ENCODE measurements around the gene IRX2. TPM values are rescaled to one million over a fixed set of nuclear protein-coding genes. Genes with fewer than 3 reads are reported as not detected.
A peak's percentile ranks its signal among the peaks of the same experiment; 100 is the strongest.

The IRX2 gene
- total RNA-seq (2012; rRNA removed): 0.36 and 0.56 TPM in 2 replicates
- 0.97 and 1.1 TPM in 2 replicates for polyA plus RNA-seq (2012; rRNA removed)
- polyA plus RNA-seq (2012; cell fraction: cytosol; rRNA removed): 1.3 and 1.4 TPM in 2 replicates
- 2.4 and 4.9 TPM in 2 replicates for polyA plus RNA-seq (2012; cell fraction: nucleus; rRNA removed; ENCODE audit: low replicate concordance)
- Bru-seq, nascent RNA: percentile 20 among the genes with signal in this experiment
- percentile 19 among the genes with signal in this experiment for BruChase-seq, experiment 1, labeled RNA remaining after a 6-hour chase
- percentile 26 among the genes with signal in this experiment for BruChase-seq, experiment 2, labeled RNA remaining after a 2-hour chase
- long read RNA-seq, partial matches to known transcripts: 0 of 1 reads
- long read RNA-seq, other reads (novel, unspliced or antisense): 1 of 1 reads

- CTCF ChIA-PET: no interaction called here
- no peaks in the 10 kb centered on the region for H3K36me3 ChIP-seq (ENCODE audit: control insufficient read depth, insufficient read depth, low read length)
- POLR2A ChIA-PET (ENCODE audit: unreplicated experiment): no interaction called here
- WGBS, 2 experiments (ENCODE audit: extremely low coverage in 2 of 2, insufficient read length in 1 of 2): no CpG with 5 or more reads among the region's 53 CpGs
- no peak within 1 kb of the TSS for H2BK120ac ChIP-seq (ENCODE audit: low read depth, low read length)
- no peak within 1 kb of the TSS for H2BK20ac ChIP-seq (ENCODE audit: low read depth, low read length)
- TF ChIP-seq POLR2A (IDR thresholded peaks at IDR 0.05; ENCODE audit: low read depth, low read length) (no peak), BHLHE40 (IDR thresholded peaks at IDR 0.05; ENCODE audit: low read depth, low read length) (no peak), CEBPB (IDR thresholded peaks at IDR 0.05; ENCODE audit: low read depth, low read length) (no peak), FOS (IDR thresholded peaks at IDR 0.05; ENCODE audit: low read depth, low read length) (no peak), RCOR1 (IDR thresholded peaks at IDR 0.05; ENCODE audit: insufficient replicate concordance, low read length) (no peak), NFE2L2 (IDR thresholded peaks at IDR 0.05; ENCODE audit: low read depth, low read length) (no peak), SMC3 (IDR thresholded peaks at IDR 0.05; ENCODE audit: low read depth, low read length) (no peak), RFX5 (IDR thresholded peaks at IDR 0.05; ENCODE audit: low read depth, low read length) (no peak), MXI1 (IDR thresholded peaks at IDR 0.05; ENCODE audit: borderline replicate concordance, low read depth, low read length) (no peak), ELK1 (IDR thresholded peaks at IDR 0.05; ENCODE audit: borderline replicate concordance, low read depth, low read length) (no peak), MAFK (IDR thresholded peaks at IDR 0.05; ENCODE audit: low read depth, low read length) (no peak), USF2 (IDR thresholded peaks at IDR 0.05; ENCODE audit: low read depth, low read length) (no peak), MAZ (IDR thresholded peaks at IDR 0.05; ENCODE audit: borderline replicate concordance, low read depth, low read length) (no peak), CTCF (conservative IDR thresholded peaks at IDR 0.05; ENCODE audit: low read depth, low read length) (no peak), RAD21 (IDR thresholded peaks at IDR 0.05; ENCODE audit: low read length) (no peak), CHD1 (IDR thresholded peaks at IDR 0.05; ENCODE audit: low read depth, low read length) (no peak)
- H4K5ac ChIP-seq (ENCODE audit: low read depth, low read length): no peak within 1 kb of the TSS
- no peak within 1 kb of the TSS for H3K56ac ChIP-seq (ENCODE audit: extremely low read depth, insufficient read depth, low read length)
- peaks cover 8% of the 10 kb centered on the region; the same call in 1 of the 2 replicates for H3K9me3 ChIP-seq (ENCODE audit: control insufficient read depth, insufficient read depth, low read length)
- no peaks in the 10 kb centered on the region for H3K4me1 ChIP-seq (ENCODE audit: control insufficient read depth, insufficient read depth, low read length)
- H2AFZ ChIP-seq (replicated peaks; ENCODE audit: low read length, poor library complexity): no peak within 1 kb of the TSS
- DNase-seq (peak; percentile 59), ATAC-seq (ENCODE audit: low read depth) (peak; percentile 72)
- in situ Hi-C loops (cut with MboI; ENCODE audit: low sequenced_read_pairs): no loop called here
- no TSS peak for BruUV-seq (replicated peaks)
- no peak within 1 kb of the TSS for H3K14ac ChIP-seq (replicated peaks; ENCODE audit: low read depth, low read length)
- H3K23ac ChIP-seq (ENCODE audit: low read depth, low read length): no peak within 1 kb of the TSS
- H4K8ac ChIP-seq (ENCODE audit: low read depth in 2 of 2, low read length in 2 of 2): no peak within 1 kb of the TSS
- no peaks in the 10 kb centered on the region for H3K9me1 ChIP-seq (ENCODE audit: insufficient read depth, low read length)
- H3K27ac ChIP-seq (ENCODE audit: insufficient read depth, low read length): no peak within 1 kb of the TSS
- H3K4me3 ChIP-seq (ENCODE audit: insufficient read depth, low read depth, low read length): peak within 1 kb of the TSS; percentile 20
- no peak within 1 kb of the TSS for H3K4me2 ChIP-seq (ENCODE audit: low read depth, low read length)
- intact Hi-C loops (cut with micrococcal nuclease): no loop called here
- no peaks in the 10 kb centered on the region for H3K79me1 ChIP-seq (ENCODE audit: low read depth in 1 of 2, low read length in 2 of 2)
- H4K91ac ChIP-seq (ENCODE audit: insufficient read depth, low read depth, low read length): no peak within 1 kb of the TSS
- H2AK5ac ChIP-seq (ENCODE audit: low read depth, low read length): no peak within 1 kb of the TSS
- H2BK15ac ChIP-seq (ENCODE audit: low read depth, low read length): no peak within 1 kb of the TSS
- no peak within 1 kb of the TSS for H3K9ac ChIP-seq (ENCODE audit: low read depth, low read length)
- no peak within 1 kb of the TSS for H3K18ac ChIP-seq (ENCODE audit: low read depth, low read length)
- H2BK5ac ChIP-seq (ENCODE audit: low read depth, low read length, poor library complexity, severe bottlenecking): no peak within 1 kb of the TSS
- no peak within 1 kb of the TSS for H2AK9ac ChIP-seq (replicated peaks; ENCODE audit: low read depth, low read length, poor library complexity)
- H3K27me3 ChIP-seq (ENCODE audit: control insufficient read depth, insufficient read depth, low read length): peaks cover 49% of the 10 kb centered on the region
- dilution Hi-C loops (cut with HindIII; ENCODE audit: low sequenced_read_pairs, unreplicated experiment): no loop called here
- H4K20me1 ChIP-seq (ENCODE audit: insufficient read depth, low read length): no peaks in the 10 kb centered on the region
- no peak within 1 kb of the TSS for H3K4ac ChIP-seq (ENCODE audit: low read depth, low read length)
Measured at GRCh38 chr5:2751592-2752021, at the start of gene IRX2. IRX2 (minus strand) TSS chr5:2751677; CDS start chr5:2751413, 264 bp downstream.
